GM20431 (cell line): Measurements from ENCODE around the gene SLC35F1.
"Not testable (repeated sequence)": the region's sequence is repeated elsewhere in the genome, so short reads cannot be mapped to it uniquely, and the experiment has no call there.

Source experiments
- in situ Hi-C: fragments of 300-500 bp; cut with MseI, MboI; formaldehyde crosslinking; loops from one replicate; pipeline ENCODE4 v1.15.0; 2020; ENCODE audit warnings: low sequenced_read_pairs; ENCODE audit not compliant: unreplicated experiment

SLC35F1 gene

GRCh38 chr6:117906958-117907600, at the start of gene SLC35F1:
TSS of gene SLC35F1 (plus strand) at chr6:117907264.
- in situ Hi-C loops: no loop called here

GRCh38 chr6:117858601-117859000, 48.5 kb upstream of the SLC35F1 start:
- in situ Hi-C loops: not testable (repeated sequence)

- in situ Hi-C loops: no loop called here
Observed at GRCh38 chr6:117861545-117861944, 45.5 kb upstream of the SLC35F1 start.

- in situ Hi-C loops: no loop called here
Observed at GRCh38 chr6:117866561-117866960, 40.5 kb upstream of the SLC35F1 start.

- in situ Hi-C loops: no loop called here
Observed at GRCh38 chr6:117870486-117871242, 36.4 kb upstream of the SLC35F1 start.

- in situ Hi-C loops: no loop called here
Observed at GRCh38 chr6:117880824-117881223, 26.2 kb upstream of the SLC35F1 start.

GRCh38 chr6:117890172-117890571, 16.9 kb upstream of the SLC35F1 start:
- in situ Hi-C loops: no loop called here

GRCh38 chr6:117906507-117906957, 532 bp upstream of the SLC35F1 start:
- in situ Hi-C loops: no loop called here

GRCh38 chr6:117907601-117908245, 659 bp downstream of the SLC35F1 start:
- in situ Hi-C loops: no loop called here

- in situ Hi-C loops: no loop called here
Observed at GRCh38 chr6:117908246-117909068, 1.4 kb downstream of the SLC35F1 start.

GRCh38 chr6:117909638-117910037, 2.6 kb downstream of the SLC35F1 start:
- in situ Hi-C loops: no loop called here

- in situ Hi-C loops: no loop called here
Observed at GRCh38 chr6:117910549-117910948, 3.5 kb downstream of the SLC35F1 start.

GRCh38 chr6:117911150-117911549, 4.1 kb downstream of the SLC35F1 start:
- in situ Hi-C loops: no loop called here

GRCh38 chr6:117911660-117912059, 4.6 kb downstream of the SLC35F1 start:
- in situ Hi-C loops: no loop called here

GRCh38 chr6:117915846-117916245, 8.8 kb downstream of the SLC35F1 start:
- in situ Hi-C loops: no loop called here

GRCh38 chr6:117916483-117916882, 9.4 kb downstream of the SLC35F1 start:
- in situ Hi-C loops: no loop called here

- in situ Hi-C loops: no loop called here
Observed at GRCh38 chr6:117917176-117917575, 10.1 kb downstream of the SLC35F1 start.

- in situ Hi-C loops: no loop called here
Observed at GRCh38 chr6:117918454-117918853, 11.4 kb downstream of the SLC35F1 start.

- in situ Hi-C loops: no loop called here
Observed at GRCh38 chr6:117919275-117919674, 12.2 kb downstream of the SLC35F1 start.
